NCI-H146 treated with DMSO at 0.1 percent for 48 hours (cell line): ENCODE data around the gene CMC1.
"Not testable (repeated sequence)": the region's sequence is repeated elsewhere in the genome, so short reads cannot be mapped to it uniquely, and the experiment has no call there.

Experiments used
- DNase-seq: peaks from one replicate; lab custom pipeline; 2025; ENCODE audit not compliant: unreplicated experiment; lab: John Stamatoyannopoulos, UW

CMC1 gene

DNA sequence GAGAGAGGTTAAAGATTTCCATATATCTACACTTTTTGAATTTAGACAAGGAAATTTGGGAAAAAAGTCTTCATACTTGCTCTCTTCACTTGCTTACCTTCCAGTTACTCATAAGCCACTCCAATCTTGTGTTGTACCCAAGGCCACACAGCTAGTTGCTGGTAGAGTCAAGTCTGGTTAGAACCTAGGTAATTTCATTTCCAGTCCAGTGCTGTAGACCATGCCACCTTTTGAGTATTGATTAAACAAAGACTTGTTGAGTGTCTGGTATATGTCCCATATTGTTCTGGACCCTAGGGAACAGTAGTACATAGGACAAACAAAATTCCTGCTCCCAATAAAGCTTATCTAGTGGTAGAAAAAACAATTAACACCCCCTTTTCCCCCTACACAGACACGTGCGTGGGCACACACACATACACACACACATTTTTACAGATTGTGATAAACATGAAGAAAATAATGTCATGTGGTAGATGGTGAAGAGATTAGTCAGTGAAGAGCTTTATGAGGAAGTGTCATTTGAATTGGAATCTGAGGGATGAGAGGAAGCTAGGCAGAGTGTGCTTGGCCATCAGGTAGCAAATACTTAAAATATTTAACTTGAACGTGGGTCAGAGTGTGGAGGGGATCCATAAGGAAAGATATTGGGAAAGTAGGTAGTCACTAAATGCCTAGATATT, 2.1 kb downstream of the CMC1 start:
- DNase-seq: no peak

GRCh38 chr3:28244491-28244890, 3.1 kb downstream of the CMC1 start:
- DNase-seq: no peak

- DNase-seq: no peak
Observed at GRCh38 chr3:28247286-28247685, 5.9 kb downstream of the CMC1 start.

DNA sequence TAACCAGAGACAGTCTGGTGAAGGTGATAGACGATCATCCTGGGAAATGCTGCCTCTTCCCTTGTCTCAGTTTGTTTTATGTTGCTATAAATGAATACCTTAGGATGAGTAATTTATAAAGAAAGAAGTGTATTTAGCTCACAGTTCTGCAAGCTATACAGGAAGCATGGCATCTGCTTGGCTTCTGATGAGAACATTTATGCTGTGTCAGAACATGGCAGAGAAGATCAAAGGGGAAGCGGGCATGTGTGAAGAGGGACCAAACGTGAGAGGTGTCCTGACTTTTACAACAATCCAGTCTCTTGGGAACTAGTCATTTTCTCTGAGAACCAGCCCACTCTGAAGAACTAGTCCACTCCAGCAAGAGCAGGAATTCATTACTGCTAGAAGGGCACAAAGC, 9.6 kb downstream of the CMC1 start:
- no peak for DNase-seq

DNA sequence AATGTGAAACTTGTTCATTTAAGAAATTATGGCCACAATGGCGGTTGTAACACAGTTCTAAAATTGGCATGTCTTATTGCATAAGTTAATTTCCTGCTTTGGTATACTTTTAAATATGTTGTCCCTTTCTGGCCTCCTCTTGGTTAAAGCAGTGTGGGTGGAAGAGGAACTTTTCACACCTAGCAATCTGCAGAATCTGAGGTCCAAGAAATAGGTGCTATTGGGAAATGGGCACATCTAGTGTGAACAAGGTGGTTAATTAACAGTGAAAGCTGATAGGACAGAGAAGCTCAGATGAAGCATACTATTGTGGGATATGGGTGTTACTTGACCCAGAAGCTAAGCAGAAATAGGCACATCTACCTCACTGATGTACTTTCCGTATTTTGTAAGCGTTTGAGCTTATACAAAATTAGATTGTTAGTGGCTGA, 10.6 kb downstream of the CMC1 start:
- no peak for DNase-seq

DNA sequence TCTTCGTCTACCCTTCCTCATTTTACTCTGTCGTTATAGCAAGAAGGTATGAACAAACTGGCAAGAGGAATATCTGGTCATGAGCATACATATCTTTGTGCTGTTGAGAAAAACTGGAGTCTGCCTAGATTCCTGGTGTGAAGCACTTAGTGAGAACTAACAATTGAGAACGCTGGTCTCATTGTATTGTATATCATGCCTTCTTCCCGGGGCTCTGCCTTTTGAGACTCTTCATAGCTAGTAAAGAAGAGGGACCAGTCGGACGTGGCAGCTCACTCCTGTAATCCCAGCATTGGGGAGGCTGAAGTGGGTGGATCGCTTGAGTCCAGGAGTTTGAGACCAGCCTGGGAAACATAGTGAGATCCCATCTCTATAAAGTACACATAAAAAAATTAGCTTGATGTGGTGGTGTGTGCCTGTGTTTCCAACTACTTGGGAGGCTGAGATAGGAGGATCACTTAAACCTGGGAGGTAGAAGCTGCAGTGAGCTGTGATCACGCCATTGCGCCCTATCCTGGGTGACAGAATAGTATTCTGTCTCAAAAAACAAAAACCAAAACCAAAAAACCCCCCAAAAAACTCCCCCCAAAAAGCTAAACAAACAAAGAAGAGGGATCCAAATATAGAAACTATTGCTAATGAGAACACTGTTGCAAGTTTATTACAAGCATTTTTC, 11.8 kb downstream of the CMC1 start:
- no peak for DNase-seq

GRCh38 chr3:28262001-28262400, 20.6 kb downstream of the CMC1 start:
- no peak for DNase-seq

- DNase-seq: no peak
Observed at GRCh38 chr3:28265641-28266040, 24.2 kb downstream of the CMC1 start.

GRCh38 chr3:28267984-28268849, 26.8 kb downstream of the CMC1 start:
- no peak for DNase-seq

DNA sequence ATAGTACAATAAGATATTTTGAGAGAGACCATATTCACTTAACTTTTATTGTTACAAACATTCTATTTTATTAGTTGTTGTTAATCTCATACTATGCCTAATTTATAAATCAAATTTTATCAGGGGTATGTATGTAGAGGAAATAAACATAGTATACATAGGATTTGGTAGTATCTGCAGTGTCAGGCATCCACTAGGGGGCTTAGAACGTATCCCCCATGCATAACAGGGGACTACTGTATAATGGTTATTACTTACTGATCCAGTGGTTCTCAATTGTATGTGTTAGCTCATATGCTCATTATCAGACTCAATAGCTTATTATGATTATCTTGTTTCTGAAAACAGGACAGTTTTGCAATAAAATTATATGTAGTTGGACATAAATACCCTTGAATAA, 27.6 kb downstream of the CMC1 start:
- no peak for DNase-seq

GRCh38 chr3:28269884-28270283, 28.5 kb downstream of the CMC1 start:
- not testable (repeated sequence) for DNase-seq

DNA sequence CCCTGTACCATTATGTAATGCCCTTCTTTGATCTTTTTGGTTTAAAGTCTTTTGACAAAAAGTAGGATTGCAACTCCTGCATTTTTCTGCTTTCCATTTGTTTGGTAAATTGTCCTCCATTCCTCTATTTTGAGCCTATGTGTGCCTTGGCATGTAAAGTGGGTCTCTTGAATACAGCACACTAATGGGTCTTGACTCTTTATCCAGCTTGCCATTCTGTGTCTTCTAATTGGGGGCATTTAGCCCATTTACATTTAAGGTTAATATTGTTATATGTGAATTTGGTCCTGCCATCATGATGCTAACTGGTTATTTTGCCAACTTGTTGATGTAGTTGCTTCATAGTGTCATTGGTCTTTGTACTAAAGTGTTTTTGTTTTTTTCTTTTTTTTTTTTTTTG, 32.4 kb downstream of the CMC1 start:
- no peak for DNase-seq

GRCh38 chr3:28278918-28279317, 37.5 kb downstream of the CMC1 start:
- DNase-seq: no peak

- DNase-seq: no peak
Observed at GRCh38 chr3:28279770-28280169, 38.4 kb downstream of the CMC1 start.

DNA sequence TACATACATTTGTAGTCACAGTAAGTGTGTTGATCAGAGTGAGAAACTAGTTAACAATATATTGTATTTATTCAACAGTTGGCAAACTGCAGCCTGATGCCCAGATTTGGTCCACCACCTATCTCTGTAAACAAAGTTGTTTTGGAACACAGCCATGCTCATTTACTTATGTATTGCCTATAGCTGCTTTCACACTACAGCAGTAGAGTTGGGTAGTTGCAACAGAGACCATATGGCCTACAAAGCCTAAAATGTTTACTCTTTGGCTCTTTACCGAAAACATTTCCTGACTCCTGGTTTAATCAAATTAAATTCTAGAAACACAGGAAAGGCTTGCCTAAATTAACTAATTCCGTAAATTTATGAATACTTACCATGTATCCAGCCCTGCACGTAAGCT, 39.4 kb downstream of the CMC1 start:
- no peak for DNase-seq

DNA sequence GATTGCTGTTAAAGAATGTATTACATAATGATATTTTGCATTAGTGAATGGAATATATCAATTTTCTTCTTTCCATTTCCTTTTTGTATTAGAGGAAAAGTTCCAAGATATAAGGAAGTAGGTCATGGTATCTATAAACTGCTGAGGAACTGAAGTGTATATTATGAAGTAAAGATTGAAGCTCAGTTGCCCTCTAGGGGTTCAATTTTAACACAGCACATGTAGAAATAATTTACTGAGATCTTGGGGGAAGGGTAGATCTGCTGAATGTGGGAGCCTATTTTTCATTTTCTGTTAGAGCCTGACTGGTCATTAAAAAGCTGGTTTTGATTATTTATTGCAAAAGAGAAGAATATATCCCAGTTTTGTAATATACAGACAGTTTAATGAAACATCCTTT, 45.2 kb downstream of the CMC1 start:
- no peak for DNase-seq

GRCh38 chr3:28287046-28287445, 45.6 kb downstream of the CMC1 start:
- DNase-seq: no peak

- no peak for DNase-seq
Observed at GRCh38 chr3:28290863-28291300, 49.5 kb downstream of the CMC1 start.

- DNase-seq: no peak
Observed at GRCh38 chr3:28291577-28291976, 50.2 kb downstream of the CMC1 start.

- DNase-seq: no peak
Observed at GRCh38 chr3:28292622-28293021, 51.2 kb downstream of the CMC1 start.

DNA sequence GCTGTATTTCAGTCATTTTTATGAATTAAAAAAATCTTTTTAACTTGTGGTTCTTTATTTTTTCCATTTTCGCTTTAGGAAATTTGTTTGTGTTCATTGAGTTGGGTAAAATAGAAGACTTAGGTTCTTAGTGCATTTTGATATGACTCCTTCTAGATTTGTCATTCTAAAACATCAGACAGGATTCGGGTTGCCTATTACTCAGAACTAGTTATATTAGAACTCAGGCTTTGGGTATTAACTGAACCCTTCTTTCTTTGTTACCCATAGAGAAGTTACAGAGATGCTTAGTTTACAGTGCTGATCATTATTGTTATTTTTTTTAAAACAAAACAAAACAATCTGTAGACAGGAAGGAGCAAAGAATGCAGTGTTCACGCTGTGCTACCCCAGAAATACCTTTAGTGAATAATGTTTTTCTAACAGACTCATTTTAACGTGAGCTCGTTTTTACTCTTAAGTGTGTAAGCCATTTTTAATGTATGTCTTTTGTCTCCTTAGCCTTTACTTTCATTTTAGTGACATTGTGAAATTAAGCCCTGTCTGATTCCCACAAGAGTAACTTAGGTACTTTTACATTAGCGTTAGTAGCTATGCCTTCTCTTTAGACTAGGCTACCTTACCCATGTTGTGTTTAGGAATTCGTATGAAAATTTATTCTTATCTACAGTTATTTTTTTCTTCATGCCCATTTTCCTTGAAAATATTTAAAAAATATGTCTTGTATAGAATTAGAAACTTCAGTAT, 53.4 kb downstream of the CMC1 start:
- no peak for DNase-seq
